ENCODE data around the gene ALKBH5. TPM values are rescaled to one million over a fixed set of nuclear protein-coding genes. Genes with fewer than 3 reads are reported as not detected.

Gene ALKBH5
- total RNA-seq, 4 donors from 2014 or later = 188 to 271 (median 224) TPM

DNA sequence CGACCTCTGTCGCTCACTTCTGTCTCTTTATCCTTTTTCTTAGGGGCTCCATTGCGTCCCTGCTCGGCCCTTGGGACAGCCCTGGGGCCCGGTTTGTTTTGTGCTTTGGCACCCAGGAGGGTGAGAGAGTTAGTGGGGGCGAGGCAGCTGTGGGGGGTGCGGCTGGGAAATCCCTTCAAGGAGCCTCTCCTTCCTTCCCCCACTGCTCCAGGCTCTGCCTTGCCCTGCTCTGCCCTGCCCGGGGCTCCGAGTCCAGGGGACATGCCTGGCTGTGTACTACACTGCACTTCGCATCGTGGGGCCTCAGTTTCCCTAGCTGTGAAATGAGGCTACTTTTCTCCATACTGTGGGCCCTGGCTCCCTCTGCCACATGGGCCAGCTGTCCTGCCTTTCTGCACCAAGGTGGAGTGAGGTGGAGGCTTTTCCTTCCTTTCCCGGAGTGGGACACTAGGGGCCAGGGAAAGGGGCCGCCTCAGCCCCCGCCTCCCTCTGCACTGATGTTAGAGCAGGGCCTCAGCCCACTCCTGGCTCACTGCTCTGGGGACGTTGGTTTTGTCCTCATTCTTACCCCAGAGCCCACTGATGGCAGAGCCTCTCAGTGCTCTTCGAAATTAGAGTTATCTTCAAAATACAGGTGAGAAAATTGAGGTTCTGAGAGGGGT is 42.8 kb downstream of the ALKBH5 start:
- ATAC-seq (no peak), DNase-seq (no peak)
- peak overlapping the region; percentile 48 to 78 (median 62) for H3K4me3 ChIP-seq
- in situ Hi-C loops (cut with MboI; ENCODE audit: low sequenced_read_pairs in 4 of 4) = loop anchor here in 1 of 4 donors (10.0 kb wide), 1 partner anchor 88 kb away; the partner anchor contains the start of genes SMCR8 and TOP3A
- H3K9me3 ChIP-seq = no peaks in the 10 kb centered on the region
- H3K4me1 ChIP-seq = peaks cover 16 to 17% of the 10 kb centered on the region in 2 donors
- H3K27ac ChIP-seq = peak overlapping the region; percentile 32 to 65 (median 62)
- H3K27me3 ChIP-seq = no peaks in the 10 kb centered on the region
- H3K36me3 ChIP-seq = no peaks in the 10 kb centered on the region
- intact Hi-C loops (cut with DNase I; ENCODE audit: low total_unique reads) = no loop called here
- TF ChIP-seq CTCF (IDR thresholded peaks at IDR 0.05 in 4 of 5, conservative IDR thresholded peaks at IDR 0.05 in 1 of 5) (no peak), POLR2A (IDR thresholded peaks at IDR 0.05) (no peak)

DNA sequence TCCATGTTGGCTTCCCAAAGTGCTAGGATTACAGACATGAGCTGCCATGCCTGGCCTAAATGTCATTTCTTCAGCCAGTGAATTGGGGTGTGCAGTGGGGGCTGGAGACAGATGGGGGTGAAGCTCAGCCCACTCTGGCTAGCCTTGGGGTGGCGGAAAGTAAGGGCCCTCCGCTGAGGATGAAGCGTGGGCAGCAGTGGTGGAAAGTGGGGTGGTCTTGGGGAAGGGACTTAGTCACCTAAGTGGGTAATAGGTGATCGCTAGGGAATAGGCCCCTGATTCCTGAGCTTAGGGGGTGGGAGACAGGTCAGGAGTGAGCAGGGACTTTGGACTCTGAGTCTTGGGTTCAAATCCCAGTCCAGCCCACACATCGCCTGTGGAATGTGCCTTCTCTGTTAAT is 44.0 kb downstream of the ALKBH5 start:
- in situ Hi-C loops (cut with MboI; ENCODE audit: low sequenced_read_pairs in 4 of 4) = loop anchor here in 1 of 4 donors (10.0 kb wide), 1 partner anchor 87 kb away; the partner anchor contains the start of genes SMCR8 and TOP3A

DNA sequence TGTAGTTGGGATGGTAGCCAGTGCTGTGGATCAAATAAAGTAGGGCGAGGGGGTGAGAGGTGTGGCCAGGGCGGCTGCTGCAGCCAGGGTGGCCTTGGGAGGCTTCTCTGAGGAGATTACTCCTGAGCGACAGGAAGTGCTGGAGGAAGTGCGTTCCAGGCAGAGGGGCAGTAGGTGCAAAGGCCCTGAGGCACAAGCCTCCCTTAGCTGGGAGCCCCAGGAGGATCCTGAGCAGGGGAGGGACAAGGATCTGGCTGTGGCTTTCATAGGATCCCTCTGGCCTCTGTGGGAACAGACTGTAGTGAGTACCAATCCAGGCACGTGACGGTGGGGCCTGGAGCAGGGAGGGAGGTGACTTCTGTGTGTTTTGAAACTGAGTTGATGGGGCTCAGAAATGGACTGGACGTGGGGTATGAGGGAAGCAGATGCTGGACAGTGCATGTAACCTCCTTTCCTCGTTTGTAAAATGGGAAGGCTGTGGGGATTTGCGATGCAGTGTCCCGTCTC is 44.6 kb downstream of the ALKBH5 start:
- Histone ChIP-seq H3K9me3 (no peaks in the 10 kb centered on the region), H3K4me3 (no peak overlapping the region), H3K4me1 (peaks cover 16 to 17% of the 10 kb centered on the region in 2 donors), H3K27me3 (no peaks in the 10 kb centered on the region), H3K27ac (no peak overlapping the region), H3K36me3 (no peaks in the 10 kb centered on the region)
- in situ Hi-C loops (cut with MboI; ENCODE audit: low sequenced_read_pairs in 4 of 4) = loop anchor here in 1 of 4 donors (10.0 kb wide), 1 partner anchor 87 kb away; the partner anchor contains the start of genes SMCR8 and TOP3A
- no peak for ATAC-seq
- TF ChIP-seq POLR2A (IDR thresholded peaks at IDR 0.05) = no peak
- intact Hi-C loops (cut with DNase I; ENCODE audit: low total_unique reads) = no loop called here
- DNase-seq = no peak

More for the DNA sequence above, 44.0 kb downstream of the ALKBH5 start:
- TF ChIP-seq CTCF (IDR thresholded peaks at IDR 0.05 in 4 of 5, conservative IDR thresholded peaks at IDR 0.05 in 1 of 5) = no peak
- no peaks in the 10 kb centered on the region for H3K36me3 ChIP-seq
- ATAC-seq = no peak
- peaks cover 16 to 17% of the 10 kb centered on the region in 2 donors for H3K4me1 ChIP-seq
- H3K27me3 ChIP-seq = no peaks in the 10 kb centered on the region
- H3K27ac ChIP-seq = no peak overlapping the region
- H3K4me3 ChIP-seq = no peak overlapping the region
- intact Hi-C loops (cut with DNase I; ENCODE audit: low total_unique reads) = no loop called here
- H3K9me3 ChIP-seq = no peaks in the 10 kb centered on the region
- DNase-seq = no peak

DNA sequence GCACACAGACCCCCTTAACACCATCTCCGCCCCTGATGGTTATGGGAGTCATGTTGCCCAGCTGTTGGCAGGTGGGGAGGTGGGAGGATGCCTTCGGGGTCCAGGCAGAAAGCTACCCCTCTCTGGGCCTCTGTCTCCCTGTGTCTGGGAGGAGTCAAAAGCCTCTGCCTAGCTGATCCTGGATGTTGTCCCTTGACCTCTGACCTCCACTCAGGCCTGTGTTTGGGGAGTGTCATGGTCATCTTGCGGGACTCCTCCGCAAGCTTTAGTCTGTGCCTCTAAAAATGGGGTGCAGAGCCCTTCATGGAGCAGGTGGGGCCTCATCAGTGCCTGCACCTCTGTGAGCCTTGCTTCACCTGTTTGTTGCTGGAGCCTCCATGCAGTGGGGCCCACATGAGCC is 45.6 kb downstream of the ALKBH5 start:
- Histone ChIP-seq H3K27me3 (no peaks in the 10 kb centered on the region), H3K4me3 (no peak overlapping the region), H3K9me3 (no peaks in the 10 kb centered on the region), H3K4me1 (peaks cover 16% of the 10 kb centered on the region in 2 donors), H3K36me3 (peaks cover 0 to 3% of the 10 kb centered on the region in 2 donors), H3K27ac (no peak overlapping the region)
- ATAC-seq = no peak
- DNase-seq = no peak
- TF ChIP-seq POLR2A (IDR thresholded peaks at IDR 0.05) (no peak), CTCF (IDR thresholded peaks at IDR 0.05 in 4 of 5, conservative IDR thresholded peaks at IDR 0.05 in 1 of 5) (no peak)
- in situ Hi-C loops (cut with MboI; ENCODE audit: low sequenced_read_pairs in 4 of 4) = loop anchor here in 1 of 4 donors (10.0 kb wide), 1 partner anchor 86 kb away; the partner anchor contains the start of genes SMCR8 and TOP3A
- intact Hi-C loops (cut with DNase I; ENCODE audit: low total_unique reads) = no loop called here

- Histone ChIP-seq H3K4me1 (peaks cover 11 to 13% of the 10 kb centered on the region in 2 donors), H3K36me3 (peaks cover 0 to 7% of the 10 kb centered on the region in 2 donors), H3K4me3 (no peak overlapping the region), H3K27me3 (no peaks in the 10 kb centered on the region), H3K9me3 (no peaks in the 10 kb centered on the region), H3K27ac (no peak overlapping the region)
- in situ Hi-C loops (cut with MboI; ENCODE audit: low sequenced_read_pairs in 4 of 4) = loop anchor here in 1 of 4 donors (10.0 kb wide), 1 partner anchor 85 kb away; the partner anchor contains the start of genes SMCR8 and TOP3A
- TF ChIP-seq CTCF (IDR thresholded peaks at IDR 0.05 in 4 of 5, conservative IDR thresholded peaks at IDR 0.05 in 1 of 5) (no peak), POLR2A (IDR thresholded peaks at IDR 0.05) (no peak)
- DNase-seq (no peak), ATAC-seq (no peak)
- intact Hi-C loops (cut with DNase I; ENCODE audit: low total_unique reads) = no loop called here
These were observed 46.1 kb downstream of the ALKBH5 start for GRCh38 chr17:18229771-18230170.
